OCI-LY1 (cell line): ENCODE measurements around the gene PLAC8.

Experiments
- EZH2 ChIP-seq: fragments of 200-600 bp; sonication (generic), shearing (Covaris generic); IDR thresholded peaks from 2 replicates; pipeline ENCODE4 v1.8.0; 2017; ENCODE audit warnings: borderline replicate concordance, mixed run types, mild to moderate bottlenecking, antibody characterized with exemption, low read length, moderate library complexity, mixed read lengths
- TF ChIP-seq, protein P1 (sequence below): fragments of 200-600 bp; sonication (generic), shearing (Covaris generic); IDR thresholded peaks from 2 replicates; pipeline ENCODE4 v1.5.1; 2017; ENCODE audit warnings: mild to moderate bottlenecking, antibody characterized with exemption, low read length, moderate library complexity, mixed read lengths

GRCh38 chr4:83104991-83105390 is 9.5 kb downstream of the PLAC8 start:
- TF ChIP-seq, protein P1, sequence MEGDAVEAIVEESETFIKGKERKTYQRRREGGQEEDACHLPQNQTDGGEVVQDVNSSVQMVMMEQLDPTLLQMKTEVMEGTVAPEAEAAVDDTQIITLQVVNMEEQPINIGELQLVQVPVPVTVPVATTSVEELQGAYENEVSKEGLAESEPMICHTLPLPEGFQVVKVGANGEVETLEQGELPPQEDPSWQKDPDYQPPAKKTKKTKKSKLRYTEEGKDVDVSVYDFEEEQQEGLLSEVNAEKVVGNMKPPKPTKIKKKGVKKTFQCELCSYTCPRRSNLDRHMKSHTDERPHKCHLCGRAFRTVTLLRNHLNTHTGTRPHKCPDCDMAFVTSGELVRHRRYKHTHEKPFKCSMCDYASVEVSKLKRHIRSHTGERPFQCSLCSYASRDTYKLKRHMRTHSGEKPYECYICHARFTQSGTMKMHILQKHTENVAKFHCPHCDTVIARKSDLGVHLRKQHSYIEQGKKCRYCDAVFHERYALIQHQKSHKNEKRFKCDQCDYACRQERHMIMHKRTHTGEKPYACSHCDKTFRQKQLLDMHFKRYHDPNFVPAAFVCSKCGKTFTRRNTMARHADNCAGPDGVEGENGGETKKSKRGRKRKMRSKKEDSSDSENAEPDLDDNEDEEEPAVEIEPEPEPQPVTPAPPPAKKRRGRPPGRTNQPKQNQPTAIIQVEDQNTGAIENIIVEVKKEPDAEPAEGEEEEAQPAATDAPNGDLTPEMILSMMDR: no peak
- no peak for TF ChIP-seq EZH2
